VCaP (cell line): ENCODE data around the gene NAB1.
A peak's percentile ranks its signal among the peaks of the same experiment; 100 is the strongest.

Source experiments
- H3K27ac ChIP-seq: fragments of 450-650 bp; 2 replicates; pipeline ENCODE4 v1.5.1; 2017
- TF ChIP-seq, protein P1 (sequence below): fragments of 450-650 bp; conservative IDR thresholded peaks from 2 replicates; pipeline ENCODE4 v1.5.1; 2017; ENCODE audit warnings: mild to moderate bottlenecking, moderate library complexity

NAB1 gene

DNA sequence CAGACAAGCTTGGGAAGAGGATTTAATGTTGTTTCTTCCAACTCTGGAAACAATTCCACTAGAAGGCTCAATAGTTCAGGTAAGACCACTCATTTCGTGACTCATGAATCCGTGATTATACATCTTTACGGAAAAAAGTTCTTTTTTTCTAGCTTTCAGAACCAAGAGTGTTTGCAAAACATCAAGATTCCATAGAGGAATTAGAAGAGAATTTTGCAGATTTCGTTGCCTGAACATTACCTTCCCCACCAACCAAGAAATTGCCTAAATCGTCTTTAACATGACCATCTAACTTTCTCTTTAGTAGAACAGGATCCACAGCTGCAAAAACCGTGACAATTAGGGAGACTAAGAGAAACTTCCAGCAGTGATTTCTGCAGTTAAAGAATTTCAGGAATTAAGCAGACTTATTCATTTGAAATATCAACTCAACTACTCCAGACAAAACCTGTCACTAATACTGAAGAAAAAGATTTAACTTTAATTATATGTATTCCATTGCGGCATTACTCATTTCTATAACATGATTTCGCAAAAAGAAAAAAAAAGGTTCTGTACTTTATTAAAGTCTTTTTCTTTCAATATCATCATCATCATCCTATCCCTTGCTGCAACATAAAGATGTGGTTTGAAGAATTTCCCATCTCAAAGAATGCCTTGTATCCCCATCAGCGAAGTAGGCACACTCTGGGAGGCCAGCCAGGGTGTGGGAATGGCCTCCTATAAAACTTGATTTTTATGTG, 1.9 kb upstream of the NAB1 start:
- peak overlapping the region; percentile 9; the same call in 1 of the 2 replicates for H3K27ac ChIP-seq
- TF ChIP-seq, protein P1, sequence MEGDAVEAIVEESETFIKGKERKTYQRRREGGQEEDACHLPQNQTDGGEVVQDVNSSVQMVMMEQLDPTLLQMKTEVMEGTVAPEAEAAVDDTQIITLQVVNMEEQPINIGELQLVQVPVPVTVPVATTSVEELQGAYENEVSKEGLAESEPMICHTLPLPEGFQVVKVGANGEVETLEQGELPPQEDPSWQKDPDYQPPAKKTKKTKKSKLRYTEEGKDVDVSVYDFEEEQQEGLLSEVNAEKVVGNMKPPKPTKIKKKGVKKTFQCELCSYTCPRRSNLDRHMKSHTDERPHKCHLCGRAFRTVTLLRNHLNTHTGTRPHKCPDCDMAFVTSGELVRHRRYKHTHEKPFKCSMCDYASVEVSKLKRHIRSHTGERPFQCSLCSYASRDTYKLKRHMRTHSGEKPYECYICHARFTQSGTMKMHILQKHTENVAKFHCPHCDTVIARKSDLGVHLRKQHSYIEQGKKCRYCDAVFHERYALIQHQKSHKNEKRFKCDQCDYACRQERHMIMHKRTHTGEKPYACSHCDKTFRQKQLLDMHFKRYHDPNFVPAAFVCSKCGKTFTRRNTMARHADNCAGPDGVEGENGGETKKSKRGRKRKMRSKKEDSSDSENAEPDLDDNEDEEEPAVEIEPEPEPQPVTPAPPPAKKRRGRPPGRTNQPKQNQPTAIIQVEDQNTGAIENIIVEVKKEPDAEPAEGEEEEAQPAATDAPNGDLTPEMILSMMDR, result no peak

DNA sequence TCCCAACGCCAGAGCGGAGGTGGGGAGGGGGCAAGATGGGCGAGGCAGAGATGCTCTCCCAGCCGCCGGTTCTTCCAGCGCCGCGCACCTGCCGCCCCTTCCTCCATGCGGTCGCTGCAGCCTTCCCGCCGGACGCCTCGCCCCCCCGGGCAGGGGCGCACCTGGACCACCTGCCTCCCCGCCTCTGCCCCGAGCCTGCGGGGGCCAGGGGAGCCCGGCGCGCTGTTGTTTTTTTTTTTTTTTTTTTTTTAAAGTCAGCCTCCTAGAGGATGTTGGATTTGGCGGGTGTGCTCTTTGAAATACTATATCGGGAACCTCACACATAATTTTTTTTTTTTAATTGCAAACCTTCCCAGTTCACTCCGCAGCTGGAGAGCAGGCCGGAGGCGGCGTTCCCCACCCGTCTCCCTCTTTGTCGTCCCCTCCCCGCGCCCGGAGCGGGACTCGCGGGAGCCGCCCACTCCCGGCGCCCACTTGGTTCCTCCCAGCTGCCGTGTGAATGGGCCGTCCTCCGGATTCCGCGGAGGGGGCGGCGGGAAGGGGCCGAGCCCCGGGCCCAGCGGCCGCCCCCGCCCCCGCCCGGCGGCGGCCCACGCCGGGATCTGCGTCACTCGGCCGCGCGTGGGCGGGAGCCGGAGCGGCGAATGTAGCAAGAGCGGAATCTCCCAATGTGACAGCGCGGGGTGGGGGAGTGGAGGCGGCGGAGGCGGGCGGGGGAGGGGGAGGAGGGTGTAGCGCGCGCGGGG, 421 bp upstream of the NAB1 start:
- peak overlapping the region; percentile 81 for H3K27ac ChIP-seq

DNA sequence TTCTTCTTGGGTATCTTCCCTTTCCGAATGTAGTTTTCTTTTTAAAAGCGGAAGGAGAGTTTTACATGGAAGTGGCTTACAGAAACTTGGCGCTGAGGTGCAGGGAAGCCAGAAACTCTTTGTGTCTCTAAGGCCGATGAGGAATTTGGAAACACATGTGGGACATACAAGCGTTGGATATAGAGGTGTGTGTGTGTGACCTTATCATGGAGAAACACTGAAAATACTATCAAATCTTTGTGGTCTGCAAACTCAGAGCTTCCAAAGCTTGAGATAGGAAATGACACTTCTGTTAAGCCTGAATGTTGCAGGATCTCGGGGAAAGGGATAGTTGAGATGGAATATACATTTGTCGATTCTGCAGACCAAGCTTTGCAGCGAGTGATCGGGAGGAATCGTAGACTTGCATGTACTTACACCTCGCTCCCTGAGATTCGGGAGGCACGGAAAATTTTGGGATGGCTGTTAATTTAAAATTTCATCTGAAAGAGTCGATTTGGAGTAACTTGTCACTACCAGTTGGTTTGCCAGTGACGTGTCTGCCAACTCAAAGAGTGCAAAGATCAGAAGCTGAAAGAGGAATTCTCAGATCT, 1.0 kb downstream of the NAB1 start:
- peak overlapping the region; percentile 81 for H3K27ac ChIP-seq

More for the DNA sequence above, 421 bp upstream of the NAB1 start:
- TF ChIP-seq, protein P1, result no peak

DNA sequence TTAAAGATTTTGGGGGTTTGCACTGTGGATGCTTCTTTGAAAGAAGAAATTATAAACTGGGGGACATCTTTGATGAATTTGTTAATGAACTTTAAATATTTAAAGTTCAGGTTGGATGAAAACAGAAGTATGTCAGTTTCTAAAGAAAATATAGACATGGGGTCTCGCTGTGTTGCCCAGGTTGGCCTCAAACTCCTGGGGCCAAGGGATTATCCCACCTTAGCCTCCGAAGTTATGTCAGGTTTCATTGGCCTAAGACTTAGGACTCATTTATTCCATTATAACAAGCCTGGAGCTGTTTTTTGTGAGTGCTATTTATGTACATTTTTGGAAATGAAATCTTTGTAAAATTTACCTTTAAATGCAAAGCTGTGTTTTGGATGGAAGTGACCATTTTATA, 2.5 kb downstream of the NAB1 start:
- TF ChIP-seq, protein P1, result no peak
- no peak overlapping the region for H3K27ac ChIP-seq

More for the DNA sequence above, 1.0 kb downstream of the NAB1 start:
- TF ChIP-seq, protein P1, result no peak

DNA sequence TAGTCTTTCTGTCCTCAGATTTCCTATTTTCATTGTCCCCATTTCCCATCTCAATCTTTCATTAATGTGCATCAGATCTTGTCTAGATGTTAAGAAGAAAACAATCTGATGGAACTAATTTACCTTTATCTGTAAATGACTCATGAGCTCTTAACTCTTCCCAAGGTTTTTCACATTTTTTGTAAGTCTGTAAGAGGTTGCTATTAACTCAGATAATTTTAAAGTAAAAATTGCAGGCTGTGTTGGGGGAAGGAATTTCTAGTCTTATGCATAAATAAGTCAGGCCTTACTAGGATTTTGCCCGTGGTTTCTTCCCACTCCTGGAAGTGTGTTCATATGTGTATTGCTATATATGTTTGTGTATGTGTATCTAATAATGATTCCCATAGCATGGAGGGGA, 4.3 kb downstream of the NAB1 start:
- no peak overlapping the region for H3K27ac ChIP-seq
- TF ChIP-seq, protein P1, result no peak

DNA sequence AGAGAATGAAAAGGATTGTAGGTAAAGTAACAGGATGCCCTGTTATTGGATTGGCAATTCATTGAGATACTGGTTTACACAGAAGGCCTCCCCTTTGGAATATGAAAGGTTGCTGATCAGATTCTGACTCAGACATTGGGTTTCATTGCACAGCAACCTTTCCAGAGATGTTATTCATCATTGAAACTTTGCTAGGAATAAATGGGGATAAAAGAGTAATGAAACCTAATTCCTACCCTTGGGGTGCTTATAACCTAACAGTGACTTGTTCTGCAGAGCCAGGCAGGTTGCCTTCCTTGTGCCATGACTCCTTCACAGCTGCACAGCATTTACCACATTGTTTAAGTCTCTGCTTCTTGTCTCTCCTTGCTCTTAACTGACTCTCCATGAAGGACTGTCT, 5.0 kb downstream of the NAB1 start:
- no peak overlapping the region for H3K27ac ChIP-seq
- TF ChIP-seq, protein P1, result no peak

DNA sequence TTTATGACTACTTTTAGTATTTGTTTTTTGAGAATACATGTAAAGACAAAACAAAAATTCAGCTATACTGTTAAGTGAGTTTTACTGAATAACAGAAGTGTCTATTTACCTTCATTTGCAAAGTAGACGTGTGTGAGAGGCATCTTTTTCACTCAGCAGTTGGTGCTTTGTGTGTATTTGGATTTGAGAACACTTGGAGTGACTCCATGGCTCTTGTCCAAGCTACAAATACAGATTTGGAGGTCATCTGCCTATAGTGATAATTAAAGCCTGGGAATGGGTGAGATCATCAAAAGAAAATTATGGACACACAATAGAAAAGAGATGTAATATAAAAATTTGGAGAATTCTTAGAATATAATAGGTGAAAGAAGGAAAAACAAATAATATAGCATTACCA, 6.2 kb downstream of the NAB1 start:
- H3K27ac ChIP-seq, result no peak overlapping the region; the same call in 1 of the 2 replicates
- TF ChIP-seq, protein P1, result no peak
